GM04504 (cell line): Measurements from ENCODE around the gene LYG2.
A peak's percentile ranks its signal among the peaks of the same experiment; 100 is the strongest.
"Not testable (repeated sequence)": the region's sequence is repeated elsewhere in the genome, so short reads cannot be mapped to it uniquely, and the experiment has no call there.

Experiments used
- DNase-seq: peaks from one replicate; pipeline ENCODE4 v3.0.0-alpha.2; 2012; ENCODE audit warnings: low read depth

Gene LYG2, protein sequence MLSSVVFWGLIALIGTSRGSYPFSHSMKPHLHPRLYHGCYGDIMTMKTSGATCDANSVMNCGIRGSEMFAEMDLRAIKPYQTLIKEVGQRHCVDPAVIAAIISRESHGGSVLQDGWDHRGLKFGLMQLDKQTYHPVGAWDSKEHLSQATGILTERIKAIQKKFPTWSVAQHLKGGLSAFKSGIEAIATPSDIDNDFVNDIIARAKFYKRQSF

DNA sequence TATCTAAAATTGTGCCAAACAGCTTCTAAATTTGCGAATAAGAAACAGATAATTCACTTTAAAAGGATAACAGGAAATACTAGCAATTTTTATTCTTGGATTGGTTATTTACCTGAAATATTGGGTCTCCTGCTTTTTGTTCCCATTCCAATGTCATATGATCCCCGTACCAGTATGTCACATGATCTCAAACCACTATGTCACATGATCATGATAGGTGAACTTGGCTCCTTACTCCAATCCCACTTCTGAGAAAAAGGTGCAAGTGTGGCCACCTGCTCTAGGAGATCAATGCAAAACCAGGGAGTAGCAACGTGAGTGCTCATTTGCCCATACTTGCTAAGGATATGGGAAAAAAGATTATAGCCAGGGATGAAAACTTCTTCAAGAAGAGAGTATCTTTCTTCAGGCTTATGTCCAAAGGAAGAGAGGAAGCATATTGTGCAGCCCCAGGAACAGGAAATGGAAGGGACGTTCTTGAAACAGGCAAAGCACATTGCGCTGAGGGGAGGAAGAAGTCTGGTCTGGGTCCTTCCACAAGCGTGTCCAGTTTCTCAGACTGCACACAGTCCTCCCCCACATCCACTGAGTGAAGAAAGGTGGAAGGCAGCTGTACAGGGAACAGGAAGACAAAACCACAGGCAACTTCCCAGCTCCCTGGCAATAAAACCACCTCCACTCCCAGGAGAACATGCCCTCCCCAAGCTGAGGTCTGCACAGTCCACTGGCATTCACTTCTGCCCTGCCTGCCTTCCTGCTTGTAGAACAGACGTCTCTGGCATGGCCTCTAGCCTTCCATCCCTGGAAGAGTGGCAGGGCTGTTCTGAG is at the start of gene LYG2:
LYG2 (minus strand) TSS at position 176 of the 828 bp plus-strand sequence. CDS start 1,406 bp downstream, outside the sequence.
- DNase-seq: no peak

DNA sequence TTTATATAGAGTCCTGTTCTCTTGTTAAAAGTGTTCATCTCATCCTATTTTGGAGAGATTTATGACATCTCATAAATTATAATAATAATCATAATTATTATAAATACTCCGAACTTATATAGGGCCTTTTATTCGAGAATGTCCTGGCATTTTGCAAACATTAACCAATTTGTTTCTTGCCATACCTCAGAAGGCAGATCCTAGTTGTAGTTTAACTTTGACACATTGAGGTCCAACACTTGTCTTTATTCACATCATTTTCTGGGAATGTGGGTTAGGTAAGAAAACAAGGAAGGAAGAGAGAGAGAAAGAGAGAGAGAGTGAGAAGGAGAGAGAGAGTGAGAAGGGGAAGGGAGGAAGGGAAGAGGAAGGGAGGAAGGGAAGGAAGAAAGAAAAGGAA is 45.6 kb upstream of the LYG2 start, which contains the start of gene LYG1:
LYG1 (minus strand) TSS at position 101 of the 400 bp plus-strand sequence. CDS start 5,527 bp downstream, outside the sequence.
- not testable (repeated sequence) for DNase-seq

DNA sequence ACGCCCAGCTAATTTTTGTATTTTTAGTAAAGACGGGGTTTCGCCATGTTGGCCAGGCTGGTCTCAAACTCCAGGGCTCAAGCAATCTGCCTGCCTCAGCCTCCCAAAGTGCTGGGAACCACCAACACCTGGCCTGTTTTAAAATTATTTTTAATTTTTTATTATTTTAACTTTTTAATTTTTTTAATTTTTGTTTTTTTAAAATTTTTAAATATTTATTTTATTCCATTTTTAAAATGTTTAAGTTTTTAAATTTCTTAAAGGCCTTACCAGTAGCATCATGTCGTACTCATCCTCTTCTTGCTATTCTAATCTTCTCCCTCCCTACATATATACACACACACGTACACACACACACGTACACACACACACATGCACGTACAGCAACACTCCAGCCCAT is 44.1 kb upstream of the LYG2 start:
- DNase-seq: no peak

- peak; percentile 7 for DNase-seq
Observed at GRCh38 chr2:99297994-99298393, 42.5 kb upstream of the LYG2 start.

GRCh38 chr2:99285526-99285925 is 30.1 kb upstream of the LYG2 start:
- no peak for DNase-seq

DNA sequence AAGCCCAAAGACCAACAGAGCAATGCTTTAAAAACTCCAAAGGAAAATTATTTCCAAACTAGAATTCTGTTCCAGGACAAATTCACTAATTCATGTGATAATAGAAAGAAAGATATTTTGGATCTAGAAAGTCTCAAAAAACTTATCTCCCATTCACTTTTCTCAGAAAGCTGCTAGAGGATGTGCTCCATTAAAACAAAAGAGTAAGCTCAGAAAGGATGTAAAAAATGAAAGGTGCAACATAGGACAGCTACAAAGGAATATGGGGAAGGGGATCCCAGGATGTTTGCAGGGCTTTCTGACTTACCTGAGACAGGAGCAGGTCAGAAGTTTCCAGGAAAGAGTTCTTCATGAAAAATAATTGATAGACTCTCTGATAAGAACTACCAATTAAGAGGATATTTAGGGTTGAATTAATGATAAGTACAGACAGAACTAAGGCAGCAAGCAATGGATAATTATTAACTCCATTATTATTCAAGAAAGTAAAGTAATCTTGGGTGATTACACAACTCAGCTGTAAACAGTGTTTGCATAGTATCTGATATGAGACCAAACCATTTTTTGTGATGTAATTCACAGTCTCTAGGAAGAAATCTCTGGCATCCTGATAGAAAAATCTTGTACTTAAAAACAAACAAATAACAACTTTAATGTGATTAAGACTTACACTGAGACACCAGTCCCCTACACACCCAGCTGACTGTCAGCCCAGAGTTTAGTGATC is 24.7 kb upstream of the LYG2 start:
- DNase-seq: no peak

DNA sequence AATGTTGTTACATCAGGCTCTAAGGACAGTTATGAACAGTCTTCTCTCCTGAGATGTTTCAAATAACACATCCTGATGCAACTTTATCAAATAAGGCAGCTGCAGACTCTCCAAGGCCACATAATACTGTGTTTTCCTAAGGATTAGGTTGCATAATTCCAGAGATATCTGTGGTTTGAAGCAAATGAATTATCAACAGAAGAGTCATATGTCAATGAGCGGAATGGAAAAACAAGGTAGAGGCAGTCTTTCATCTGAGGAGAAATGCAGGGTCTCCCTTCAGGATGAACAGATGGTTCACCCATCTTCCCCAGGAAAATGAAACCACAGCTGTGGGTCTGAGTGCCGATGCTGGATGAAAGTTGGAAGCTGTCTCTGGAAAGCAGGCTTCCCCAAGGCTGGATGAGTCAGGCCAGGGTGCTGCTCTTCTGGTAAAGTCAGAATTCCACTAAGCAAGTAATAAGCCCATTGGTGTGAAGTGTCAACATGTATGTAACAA is 23.4 kb upstream of the LYG2 start:
- DNase-seq: peak; percentile 66

- not testable (repeated sequence) for DNase-seq
Observed at GRCh38 chr2:99278195-99278765, 22.8 kb upstream of the LYG2 start.

DNA sequence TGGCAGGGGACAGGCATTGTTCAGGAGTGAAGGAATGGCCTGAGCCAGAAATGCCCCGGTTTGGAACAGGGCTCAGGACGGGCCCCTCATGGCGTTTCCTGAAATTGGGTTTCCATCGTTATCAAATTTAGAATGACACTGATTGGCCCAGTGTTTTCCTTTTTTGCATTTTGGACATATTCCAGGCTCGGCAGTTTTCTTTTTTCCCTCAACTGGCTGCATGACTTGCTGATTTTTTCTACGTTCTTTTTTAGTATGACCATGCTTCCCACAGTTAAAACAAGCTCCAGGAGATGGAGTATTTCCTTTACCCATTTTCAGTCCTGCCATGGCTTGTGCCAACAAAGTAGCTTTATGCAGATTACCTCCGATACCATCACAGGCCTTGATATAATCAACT is 20.4 kb upstream of the LYG2 start:
- DNase-seq: no peak

GRCh38 chr2:99261242-99261641 is 5.8 kb upstream of the LYG2 start:
- no peak for DNase-seq

DNA sequence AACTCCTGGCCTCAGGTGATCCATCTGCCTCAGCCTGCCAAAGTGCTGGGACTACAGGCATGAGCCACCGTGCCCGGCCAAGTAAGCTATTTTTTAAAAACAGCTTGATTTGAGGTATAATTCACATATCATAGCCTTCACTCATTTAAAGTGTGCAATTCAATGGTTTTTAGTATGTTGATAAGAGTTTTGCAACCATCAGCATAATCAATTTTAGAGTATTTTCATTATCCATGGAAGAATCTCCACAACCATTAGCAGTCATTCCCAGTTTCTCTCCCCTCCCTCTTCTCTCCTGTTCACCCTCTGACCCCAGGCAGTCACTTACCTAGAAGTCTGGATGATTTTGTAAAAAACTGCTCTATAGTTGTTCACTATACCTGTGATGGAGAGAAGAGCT is 4.7 kb upstream of the LYG2 start:
- no peak for DNase-seq

DNA sequence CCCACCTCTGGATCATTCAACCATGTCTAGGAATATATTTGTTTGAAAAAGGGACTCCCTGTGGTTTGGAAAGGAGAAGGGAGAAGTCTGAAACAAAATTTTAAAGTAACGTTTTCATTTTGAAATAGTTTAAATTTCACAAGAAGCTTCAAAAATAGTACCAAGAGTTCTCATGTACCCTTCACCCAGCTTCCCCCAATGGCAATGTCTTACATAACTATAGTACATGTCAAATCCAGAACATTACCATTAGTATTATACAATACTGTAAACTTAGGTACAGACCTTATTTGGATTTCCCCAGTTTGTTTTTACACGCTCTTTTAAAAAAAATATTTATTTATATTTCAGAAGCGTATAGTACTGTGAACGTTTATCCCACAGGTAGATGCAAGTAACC is 4.0 kb upstream of the LYG2 start:
- DNase-seq: no peak

DNA sequence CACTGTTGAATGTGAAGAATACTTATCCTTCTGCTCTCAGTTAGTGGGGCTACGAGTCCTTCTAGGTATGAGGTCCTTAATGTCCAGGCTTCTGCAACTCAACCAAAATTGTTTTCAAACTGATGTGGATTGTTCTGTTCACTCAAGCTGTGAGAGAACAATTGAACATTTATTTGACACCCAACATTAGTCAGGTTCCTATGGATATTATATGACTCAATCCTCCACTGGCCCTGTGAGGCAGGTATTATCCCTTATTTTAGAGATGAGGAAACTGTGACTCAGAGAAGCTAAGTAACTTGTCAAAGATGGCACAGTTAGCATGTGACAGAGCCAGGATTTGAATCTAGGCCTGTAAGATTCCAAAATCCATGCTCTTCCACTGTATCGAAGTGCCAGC is 1.2 kb upstream of the LYG2 start:
- no peak for DNase-seq

DNA sequence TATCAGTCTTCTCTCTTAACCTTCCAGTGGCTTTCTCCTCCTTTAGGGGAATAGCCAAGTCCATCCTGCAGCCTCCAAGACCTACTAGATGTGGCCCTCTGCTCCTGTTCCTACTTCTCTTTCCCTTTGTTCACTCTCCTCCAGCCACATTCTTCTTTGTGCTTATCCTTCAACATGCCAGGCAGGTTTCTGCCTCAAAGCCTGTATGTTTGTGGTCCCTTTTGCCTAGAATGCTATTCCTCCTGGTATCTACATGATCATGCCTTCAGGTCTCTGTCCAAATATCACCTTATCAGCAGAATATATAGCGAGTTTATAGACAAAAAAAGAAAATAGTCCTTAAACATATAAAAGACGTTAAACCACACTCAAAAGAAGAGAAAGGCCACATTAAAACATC is 5.5 kb downstream of the LYG2 start:
- DNase-seq: no peak

GRCh38 chr2:99242151-99242550 is 13.3 kb downstream of the LYG2 start:
- DNase-seq: no peak

- DNase-seq: no peak
Observed at GRCh38 chr2:99240431-99240830, 15.0 kb downstream of the LYG2 start.

- no peak for DNase-seq
Observed at GRCh38 chr2:99238599-99238998, 16.9 kb downstream of the LYG2 start.

DNA sequence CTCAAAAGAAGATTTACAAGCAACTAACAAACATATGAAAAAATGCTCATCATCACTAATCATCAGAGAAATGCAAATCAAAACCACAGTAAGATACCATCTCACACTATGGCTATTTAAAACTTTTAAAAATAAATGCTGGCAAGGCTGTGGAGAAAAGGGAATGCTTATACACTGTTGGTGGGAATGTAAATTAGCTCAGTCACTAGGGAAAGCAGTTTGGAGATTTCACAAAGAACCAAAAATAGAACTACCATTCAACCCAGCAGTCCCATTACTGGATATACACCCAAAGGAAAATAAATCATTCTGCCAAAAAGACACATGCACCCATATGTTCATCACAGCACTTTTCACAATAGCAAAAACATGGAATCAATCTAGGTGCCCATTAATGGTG is 22.3 kb downstream of the LYG2 start:
- not testable (repeated sequence) for DNase-seq

GRCh38 chr2:99217929-99218501 is 37.5 kb downstream of the LYG2 start:
- no peak for DNase-seq

- DNase-seq: no peak
Observed at GRCh38 chr2:99216096-99216495, 39.4 kb downstream of the LYG2 start.

DNA sequence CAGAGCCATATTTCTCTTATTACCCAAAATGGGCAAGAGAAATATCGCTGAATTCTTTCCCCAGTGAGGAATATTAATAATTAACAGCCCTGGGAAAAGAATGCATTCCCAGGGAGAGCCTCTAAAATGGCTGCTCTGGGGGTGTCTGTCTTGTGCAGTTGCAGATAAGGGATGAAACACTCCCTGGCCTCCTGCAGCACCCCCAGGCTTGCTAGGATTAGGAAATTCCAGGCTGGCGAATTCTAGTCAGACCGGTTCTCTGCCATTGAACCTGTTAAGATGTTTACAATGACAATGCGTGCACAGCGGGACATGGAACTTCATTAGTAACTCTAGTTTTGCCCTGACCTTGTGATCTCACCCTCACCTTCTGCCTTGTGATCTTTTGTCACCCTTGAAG is 50.0 kb downstream of the LYG2 start:
- no peak for DNase-seq
